Mammary epithelial cell (primary cell): ENCODE data around the gene CA11.

Source experiments
- CTCF ChIP-seq, 2 donors: IDR thresholded peaks in 1 of 2; conservative IDR thresholded peaks in 1 of 2; 2 replicates each; pipeline ENCODE4 v1.5.1; 2011 to 2012; ENCODE audit warnings: inconsistent platforms in 2 of 2, low read length in 2 of 2, mild to moderate bottlenecking in 2 of 2, control low read depth in 1 of 2, low read depth in 1 of 2; ENCODE audit not compliant: insufficient read depth in 1 of 2; ENCODE audit errors: extremely low read depth in 1 of 2
- EZH2 ChIP-seq: IDR thresholded peaks from 2 replicates; pipeline ENCODE4 v1.6.1; 2012; ENCODE audit warnings: low read length, inconsistent platforms, borderline replicate concordance

DNA sequence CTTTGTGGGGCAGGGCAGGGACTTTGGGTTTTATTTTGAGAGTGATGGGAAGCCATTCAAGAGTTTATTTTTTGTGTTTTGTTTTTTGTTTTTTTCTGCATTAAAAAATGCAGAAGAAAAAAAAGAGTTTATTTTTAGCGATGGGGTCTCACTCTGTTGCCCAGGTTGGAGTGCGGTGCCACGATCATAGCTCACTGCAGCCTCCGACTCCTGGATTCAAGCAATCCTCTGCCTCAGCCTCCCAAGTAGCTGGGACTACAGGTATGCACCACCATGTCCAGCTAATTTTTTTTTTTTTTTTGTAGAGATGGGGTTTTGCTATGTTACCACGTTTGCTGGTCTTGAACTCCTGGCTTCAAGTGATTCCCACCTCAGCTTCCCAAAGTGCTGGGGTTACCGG, 12.5 kb upstream of the CA11 start:
- TF ChIP-seq CTCF (conservative IDR thresholded peaks at IDR 0.05 in 1 of 2, IDR thresholded peaks at IDR 0.05 in 1 of 2; ENCODE audit: extremely low read depth in 1 of 2, insufficient read depth in 1 of 2, low read depth in 1 of 2, low read length in 2 of 2) (no peak), EZH2 (no peak)
